ENCODE data around the gene DNAH9.
"Not testable (repeated sequence)": the region's sequence is repeated elsewhere in the genome, so short reads cannot be mapped to it uniquely, and the experiment has no call there.

Gene DNAH9

DNA sequence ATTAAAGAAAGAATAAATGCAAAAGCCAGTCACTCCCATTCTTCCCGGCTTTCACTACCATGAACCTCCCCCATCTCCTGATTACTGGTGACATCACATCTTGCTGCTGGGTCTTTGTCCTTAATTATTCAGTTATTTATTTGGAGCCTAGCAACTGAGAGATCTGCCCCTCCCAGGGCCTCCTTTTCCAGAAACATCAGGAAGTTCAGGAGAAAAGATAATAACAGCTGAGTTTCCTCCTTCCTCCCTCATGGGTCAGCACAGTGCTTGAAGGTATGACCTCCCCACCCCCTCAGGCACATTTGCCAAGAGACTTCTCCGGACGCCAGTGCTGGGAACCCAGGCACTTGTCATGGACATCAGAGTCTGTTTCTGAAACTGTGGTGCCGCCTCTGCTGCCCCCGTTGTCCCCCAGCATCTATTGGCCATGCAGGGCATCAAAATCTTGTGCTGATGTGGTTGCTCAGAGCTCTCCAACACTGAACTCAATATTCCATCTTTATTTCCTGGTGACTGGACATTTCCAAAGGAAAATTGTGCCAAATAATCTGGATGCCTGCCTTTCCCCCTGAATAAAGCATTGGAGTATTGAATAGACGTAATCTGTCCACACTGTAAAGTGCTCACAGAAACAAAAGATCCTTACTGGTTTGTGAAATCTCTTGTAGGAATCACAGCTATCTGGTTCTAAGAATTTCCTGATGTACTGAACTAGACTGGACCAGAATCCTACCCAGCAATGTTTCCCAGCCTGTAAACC is 327.2 kb downstream of the DNAH9 start:
- no peak for DNase-seq

DNA sequence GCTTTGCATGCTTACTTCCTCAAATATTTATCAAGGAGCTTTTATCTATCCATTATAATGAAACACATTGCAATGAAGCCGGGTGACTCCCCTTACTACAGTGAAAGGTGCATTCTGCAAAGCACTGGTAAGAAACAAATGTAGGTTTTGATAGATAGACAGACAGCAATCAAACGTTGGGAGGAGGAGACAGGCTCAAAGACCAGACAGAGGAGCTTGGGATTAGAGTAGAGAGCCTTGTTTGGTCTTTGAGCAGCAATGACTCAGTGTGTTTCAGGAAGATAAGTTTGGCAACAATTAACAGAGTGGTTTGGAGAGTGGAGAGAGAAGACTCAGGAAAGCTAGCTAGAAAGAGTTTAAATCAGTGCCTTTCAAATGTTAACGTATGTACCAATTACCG is 330.2 kb downstream of the DNAH9 start:
- DNase-seq = no peak

DNA sequence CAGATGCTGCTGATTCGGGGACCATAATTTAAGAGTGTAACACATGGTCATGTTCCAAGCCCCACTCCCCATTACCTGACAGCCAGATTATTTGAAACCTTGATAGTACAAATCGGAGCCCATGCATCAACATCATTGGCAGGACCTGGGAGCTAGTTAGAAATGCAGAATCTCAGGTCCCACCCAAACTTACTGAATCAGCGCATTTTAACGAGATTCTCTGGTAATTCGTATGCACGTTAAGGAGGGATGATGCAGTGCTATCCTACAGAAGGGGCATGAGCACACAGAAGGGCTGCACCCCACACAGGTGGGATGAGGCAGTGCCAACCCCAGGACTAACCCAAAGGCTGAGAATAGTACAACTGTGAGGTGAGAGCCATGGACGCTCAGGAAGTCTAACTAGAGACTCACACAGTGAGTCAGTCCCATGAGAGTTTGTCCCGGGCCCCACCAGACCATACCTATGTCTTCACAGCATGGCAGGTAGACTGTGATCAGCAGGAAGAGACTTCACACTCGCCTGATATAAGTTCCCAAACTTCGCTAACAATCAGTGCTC is 334.1 kb downstream of the DNAH9 start:
- no peak for DNase-seq

DNA sequence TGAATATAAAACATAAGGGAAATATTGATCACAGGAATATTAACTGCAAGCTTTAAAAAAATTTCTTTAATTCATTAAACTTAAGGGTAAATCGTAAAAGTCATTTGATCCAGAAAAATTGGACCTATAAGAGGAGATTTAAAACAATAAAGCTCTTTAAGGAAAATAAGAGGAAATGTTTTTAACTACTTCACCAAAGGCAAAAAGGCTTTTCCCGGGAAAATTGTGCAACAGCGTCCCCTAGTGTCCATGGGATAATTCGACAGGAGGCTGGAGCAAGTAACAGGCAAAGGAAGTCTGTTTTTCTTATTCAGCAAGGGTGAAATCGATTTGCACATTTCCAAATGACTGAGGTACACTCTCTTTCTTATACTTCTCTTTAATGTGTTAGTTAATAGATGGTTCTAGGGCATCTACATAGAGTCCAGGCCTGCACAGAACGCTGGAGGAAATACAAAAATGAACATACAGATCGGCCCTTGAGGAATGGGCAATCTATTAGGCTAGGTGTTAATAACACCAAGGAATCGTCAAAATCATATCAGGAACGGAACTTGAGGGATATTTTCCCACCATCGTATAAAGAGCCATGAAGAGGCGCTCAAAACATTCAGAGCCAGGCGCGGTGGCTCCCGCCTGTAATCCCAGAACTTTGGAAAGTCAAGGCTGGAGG is 337.6 kb downstream of the DNAH9 start:
- DNase-seq = peak in 1 of 2 donors; percentile 36

DNA sequence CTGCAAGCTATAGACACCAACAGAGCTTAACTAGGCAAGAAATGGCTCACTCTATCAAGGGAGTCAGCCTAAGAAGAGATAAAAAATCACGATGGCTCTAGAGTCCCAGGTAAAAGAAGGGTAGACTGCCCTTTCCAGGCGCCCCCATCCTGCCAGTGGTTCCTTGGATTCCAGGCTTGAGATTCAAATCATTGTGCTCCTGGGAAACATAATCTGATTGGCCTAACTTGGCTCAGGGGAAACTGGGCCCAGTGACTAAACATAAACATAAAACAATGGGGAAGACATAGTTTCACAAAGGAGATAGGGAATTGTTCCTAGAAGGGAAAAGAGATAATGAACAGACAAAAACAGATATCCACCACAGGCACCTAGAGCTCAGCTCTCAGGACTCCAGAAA is 342.6 kb downstream of the DNAH9 start:
- DNase-seq = no peak

DNA sequence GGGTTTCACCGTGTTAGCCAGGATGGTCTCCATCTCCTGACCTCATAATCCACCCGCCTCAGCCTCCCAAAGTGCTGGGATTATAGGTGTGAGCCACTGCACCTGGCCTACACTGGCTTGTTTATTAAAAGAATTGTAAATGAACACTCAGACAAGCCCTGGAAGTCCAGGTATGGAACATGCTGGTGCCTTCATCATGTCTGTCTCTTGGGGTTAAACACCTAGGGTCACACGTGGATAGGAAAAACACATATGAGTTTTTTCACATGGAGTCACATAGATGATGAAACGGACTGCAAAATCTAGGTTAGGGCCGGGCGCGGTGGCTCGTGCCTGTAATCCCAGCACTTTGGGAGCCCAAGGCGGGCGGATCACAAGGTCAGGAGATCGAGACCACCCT is 344.8 kb downstream of the DNAH9 start:
- DNase-seq = not testable (repeated sequence)

DNA sequence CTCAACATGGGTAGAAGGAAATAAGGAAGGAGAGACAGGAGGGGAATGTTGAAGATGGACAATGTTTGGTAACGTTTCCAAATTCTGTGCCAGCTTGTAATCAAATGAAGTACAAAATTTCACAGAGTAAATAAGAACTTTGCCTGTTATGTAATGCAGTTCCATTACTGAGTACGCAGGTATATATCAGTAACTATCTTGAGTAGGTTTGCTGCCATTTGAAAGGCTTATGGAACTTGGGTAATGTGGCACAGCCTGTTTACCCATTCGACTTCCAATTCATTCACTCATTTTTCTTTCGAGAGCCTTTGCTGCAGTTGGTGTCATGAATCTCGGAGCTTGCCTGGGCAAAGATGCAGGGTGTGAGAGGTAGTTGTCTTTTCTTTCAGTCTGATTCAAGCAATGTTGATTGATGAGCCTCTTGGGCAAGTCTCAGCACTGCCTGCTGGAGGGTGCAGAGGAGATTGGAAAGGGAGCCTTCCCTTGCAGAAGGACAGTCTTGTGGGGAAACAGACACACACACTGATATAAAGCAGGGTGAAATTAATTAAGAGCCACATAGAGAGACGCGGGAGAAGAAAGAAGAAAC is 345.6 kb downstream of the DNAH9 start:
- DNase-seq = no peak

DNA sequence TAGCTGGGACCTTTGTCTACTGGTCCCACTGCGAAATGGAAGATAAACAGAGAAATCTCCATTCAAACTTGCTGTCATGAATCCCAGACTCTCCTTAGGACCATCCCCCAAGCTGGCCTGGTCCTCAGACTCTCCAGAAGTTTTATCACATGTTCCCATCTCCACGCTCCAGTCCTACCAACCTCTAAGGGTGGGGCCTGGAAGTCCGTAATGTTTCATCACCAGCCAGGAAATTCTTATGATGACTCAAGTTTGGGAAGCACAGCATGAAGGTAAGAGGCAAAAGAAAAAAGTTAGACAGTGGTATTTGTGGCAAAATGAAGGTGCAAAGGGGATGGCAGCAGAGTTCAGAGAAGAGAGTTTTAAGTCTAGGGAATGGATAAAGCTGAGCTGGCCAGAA is 346.3 kb downstream of the DNAH9 start:
- DNase-seq = no peak

DNA sequence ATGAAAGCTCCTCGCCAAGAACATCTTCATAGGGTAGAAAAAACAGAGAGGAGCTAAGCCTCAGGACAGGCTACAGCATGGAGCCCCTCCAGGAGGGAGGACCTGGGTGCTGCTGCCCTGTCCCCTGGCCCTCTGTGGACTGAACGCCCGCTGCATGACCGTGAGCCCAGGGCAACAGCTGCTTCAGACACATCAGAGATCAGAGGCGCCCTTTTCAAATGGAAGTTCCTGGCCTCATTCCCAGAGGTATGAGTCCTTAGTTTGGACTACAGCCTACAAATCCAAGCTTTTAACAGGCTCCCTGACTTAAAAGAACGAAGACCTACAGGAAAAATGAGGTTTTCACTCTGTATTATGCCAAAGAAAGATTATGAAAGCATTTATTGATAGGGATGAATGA is 350.5 kb downstream of the DNAH9 start:
- no peak for DNase-seq

DNA sequence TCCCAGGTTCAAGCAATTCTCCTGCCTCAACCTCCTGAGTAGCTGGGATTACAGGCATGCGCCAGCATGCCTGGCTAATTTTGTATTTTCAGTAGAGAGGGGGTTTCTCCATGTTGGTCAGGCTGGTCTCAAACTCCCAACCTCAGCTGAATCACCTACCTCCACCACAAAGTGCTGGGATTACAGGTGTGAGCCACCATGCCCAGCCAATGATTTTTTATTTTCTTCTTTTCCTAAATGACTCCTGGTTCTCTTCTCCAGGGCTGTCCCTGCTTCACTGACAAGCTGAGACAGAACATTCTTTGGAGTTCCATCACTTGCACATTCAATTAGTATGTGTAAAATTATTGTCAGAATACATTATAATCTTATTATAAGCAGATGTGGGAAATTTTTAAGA is 351.3 kb downstream of the DNAH9 start:
- DNase-seq = not testable (repeated sequence)

DNA sequence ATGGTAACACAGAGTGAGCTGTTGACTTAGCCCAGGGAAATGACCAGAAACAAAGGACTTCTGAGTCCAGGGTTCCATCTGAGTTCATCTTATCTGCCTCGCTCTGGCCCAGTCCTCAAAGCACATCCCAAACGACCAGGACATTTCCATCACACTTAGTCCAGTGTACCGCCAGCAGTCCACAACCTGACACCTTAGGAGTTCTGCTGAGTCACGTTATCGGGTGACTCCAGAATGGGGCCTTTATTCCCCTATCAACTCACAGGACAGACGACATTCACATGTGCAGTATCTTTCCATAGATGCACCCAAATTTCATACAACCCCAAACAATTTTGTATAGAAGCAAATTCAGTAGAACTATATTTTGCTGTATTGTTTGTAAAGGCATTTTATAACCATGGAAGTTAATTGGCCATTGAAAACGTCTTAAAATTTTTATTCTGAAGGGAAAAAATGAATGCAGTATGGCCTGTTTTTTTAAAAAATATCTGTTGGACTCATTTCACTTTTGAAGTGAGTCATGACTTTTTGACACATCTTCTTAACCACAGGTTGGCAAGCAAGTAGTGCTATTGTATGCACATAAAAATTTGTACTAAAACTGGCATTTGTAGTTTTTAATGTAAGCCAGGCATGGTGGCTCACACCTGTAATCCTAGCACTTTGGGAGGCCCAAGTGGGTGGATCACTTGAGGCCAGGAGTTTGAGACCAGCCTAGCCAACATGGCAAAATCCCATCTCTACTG is 352.7 kb downstream of the DNAH9 start:
- DNase-seq = no peak

DNA sequence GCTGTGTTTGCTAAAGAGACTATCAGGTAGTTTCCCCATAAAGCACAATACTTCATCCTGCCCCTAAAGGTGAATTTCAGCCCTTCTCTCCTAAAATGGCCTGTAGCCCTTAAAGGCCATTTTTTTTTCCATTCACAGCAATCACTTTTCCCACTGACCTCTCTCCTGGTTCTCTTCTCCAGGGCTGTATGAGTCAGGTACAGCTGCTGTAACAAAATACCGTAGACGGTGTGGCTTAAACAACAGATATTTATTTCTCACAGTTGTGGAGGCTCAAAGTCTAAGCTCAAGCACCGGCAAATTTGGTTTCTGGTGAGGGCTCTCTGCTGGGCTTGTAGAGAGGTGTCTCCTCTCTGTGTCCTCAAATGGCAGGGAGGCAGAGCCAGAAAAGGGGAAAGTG is 354.3 kb downstream of the DNAH9 start:
- no peak for DNase-seq

DNA sequence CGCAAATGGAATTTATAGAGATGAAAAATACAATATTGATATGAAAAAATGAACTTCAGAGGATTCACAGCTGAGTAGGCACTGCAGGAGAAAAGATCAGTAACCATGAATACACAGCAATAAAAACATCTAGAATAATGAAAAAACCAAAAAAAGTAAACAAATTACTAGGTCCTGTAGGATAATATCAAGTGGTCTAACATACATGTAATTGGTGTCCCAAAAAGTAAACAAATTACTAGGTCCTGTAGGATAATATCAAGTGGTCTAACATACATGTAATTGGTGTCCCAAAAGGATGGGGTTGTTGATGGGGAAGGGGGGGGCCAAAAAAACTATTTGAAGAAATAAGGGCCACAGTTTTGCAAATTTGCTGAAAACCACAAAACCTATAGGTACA is 355.7 kb downstream of the DNAH9 start:
- no peak for DNase-seq

DNA sequence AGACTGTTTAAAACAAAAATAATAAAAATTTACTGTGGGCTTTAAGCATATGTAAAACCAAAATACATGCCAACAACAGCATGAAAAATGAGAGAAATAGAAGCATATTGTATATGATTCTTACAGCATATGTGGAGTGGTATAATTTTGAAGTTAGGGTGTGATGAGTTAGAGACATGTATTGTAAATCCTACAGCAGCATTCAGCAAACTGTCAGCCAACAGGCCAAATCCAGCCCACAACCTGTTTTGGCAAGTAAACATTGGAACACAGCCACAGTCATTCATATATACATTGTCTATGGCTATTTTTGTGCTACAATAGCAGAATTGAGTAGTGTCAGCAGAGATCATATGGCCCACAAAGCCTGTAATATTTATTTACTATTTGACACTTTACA is 356.7 kb downstream of the DNAH9 start:
- no peak for DNase-seq

DNA sequence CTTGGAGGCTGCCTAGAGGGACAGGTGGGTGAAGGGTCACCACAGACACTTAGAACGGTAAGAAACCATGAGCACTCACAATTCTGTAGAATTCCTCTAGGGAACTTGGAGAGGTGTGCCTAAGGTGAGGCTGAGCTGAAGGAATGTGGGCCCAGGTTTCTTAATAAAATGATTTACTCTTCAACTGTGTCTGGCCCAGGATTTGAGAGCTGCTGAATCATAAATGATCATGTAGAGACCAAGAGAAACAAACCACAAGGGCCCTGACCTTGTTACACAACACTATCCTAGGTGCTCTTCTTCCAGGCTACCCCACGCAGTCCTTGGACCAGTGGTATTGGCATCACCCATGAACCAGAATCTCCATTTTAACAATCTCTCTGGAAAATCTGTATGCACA is 371.3 kb downstream of the DNAH9 start:
- DNase-seq = no peak

DNA sequence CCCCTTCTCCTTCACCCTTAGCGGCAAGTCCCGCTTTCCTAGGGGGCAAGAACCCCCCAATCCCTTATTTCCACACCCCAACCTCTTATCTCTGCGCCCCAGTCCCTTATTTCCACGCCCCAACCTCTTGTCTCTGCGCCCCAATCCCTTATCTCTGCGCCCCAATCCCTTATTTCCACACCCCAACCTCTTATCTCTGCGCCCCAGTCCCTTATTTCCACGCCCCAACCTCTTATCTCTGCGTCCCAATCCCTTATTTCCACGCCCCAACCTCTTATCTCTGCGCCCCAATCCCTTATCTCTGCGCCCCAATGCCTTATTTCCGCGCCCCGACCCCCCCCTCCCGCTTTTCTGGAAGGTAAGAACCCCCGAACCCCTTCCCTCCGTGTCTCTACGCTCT is 374.5 kb downstream of the DNAH9 start:
- not testable (repeated sequence) for DNase-seq

DNA sequence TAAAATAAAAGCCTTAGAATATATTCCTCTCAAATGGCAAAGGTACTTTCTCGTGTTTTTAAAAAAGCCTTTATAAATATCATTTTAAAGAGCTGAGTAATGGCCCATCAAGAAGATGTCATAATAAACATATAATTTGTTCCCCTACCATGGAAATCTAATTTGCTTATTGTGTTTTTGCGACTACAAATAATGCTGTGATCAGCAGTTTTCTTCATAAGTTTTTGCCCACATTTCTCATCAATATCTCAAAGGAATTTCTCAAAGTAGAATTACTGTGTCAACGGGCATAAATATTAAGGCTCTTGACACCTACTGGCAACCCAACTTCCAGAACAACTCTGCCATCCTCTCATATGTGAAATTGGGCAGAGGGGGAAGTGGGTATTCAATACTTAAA is 381.5 kb downstream of the DNAH9 start:
- DNase-seq = no peak

DNA sequence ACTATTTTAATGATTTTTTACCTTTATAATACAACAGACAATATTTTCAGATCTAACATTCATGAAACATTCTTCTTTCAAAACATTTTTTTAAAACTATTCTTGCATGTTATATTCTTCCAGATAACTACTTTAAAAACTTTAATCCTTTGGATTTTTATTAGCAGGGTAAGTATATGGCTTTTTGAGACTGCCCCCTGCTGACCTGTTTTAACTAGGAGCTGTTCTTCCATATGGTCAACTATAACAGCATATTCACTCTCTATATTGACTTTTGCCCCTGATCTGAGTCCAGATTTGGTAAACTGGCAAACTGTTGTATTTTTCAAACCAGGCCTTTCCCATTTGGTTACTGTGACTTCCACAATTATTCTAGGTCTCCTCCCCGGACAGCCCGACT is 382.5 kb downstream of the DNAH9 start:
- DNase-seq = no peak

DNA sequence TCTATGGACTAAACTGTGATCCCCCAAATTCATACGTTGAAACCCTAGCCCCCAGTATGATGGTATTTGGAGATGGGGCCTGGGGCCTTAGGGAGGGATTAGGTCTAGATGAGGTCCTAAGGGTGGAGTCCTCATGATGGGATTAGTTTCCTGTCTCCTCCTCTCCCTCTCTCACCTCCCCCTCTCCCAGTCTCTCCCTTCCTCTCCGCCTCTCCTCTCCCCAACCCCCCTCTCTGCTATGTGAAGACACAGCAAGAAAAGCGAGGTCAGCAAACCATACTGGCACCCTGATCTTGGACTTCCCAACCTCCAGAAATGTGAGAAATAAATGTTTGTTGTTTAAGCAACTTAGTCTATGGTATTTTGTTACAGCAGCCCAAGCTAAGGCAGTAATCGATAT is 383.6 kb downstream of the DNAH9 start:
- DNase-seq = no peak

DNA sequence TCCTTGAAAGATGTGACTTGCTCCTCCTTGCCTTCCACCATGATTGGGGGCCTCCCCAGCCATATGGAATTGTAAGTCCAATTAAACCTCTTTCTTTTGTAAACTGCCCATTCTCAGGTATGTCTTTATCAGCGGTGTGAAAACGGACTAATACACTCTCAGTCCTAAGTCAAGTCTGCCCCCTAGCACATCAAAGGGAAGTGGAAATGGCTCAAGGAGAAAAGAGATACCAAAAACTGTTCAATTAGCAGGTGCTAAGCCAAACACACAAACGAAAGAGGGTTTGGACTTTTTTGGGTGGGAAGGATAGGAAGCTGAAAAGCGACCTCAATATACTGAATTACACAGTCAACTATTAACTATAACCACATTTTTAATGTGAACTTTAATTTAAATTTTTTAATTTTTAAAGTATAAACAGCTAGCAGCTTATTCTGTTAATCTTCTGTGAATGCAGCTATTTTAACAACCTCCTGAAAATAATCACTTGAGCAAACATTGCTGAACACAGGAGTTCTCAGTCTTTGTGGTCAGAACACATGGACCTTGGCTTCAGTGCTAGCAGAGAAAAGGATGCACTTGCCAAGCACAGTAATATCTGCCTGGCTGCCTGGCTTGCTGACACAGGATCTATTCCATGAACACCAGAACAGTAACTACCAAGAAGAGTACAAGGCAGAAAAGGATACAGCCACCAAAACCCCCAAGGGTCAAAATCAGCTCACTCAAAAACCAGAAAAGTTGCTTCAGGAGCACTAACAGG is 388.1 kb downstream of the DNAH9 start:
- no peak for DNase-seq

DNA sequence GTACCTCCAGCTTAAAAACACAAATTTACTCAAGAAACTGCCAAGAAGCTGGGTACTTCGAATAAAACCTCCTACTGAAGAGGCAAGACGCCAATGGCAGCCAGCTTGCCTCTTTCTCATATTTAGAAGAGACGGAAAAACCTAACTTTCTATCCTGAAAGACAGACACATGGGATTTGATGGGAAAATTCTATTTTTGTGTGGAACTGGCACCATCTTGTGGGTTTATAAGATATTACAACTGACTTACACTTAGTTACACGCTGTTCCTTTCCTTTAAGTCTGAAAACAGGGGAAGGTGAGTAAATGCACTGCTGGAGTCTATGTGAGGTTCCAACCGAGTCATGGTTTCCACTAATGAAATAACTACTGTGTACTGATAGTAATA is 388.7 kb downstream of the DNAH9 start:
- no peak for DNase-seq

DNA sequence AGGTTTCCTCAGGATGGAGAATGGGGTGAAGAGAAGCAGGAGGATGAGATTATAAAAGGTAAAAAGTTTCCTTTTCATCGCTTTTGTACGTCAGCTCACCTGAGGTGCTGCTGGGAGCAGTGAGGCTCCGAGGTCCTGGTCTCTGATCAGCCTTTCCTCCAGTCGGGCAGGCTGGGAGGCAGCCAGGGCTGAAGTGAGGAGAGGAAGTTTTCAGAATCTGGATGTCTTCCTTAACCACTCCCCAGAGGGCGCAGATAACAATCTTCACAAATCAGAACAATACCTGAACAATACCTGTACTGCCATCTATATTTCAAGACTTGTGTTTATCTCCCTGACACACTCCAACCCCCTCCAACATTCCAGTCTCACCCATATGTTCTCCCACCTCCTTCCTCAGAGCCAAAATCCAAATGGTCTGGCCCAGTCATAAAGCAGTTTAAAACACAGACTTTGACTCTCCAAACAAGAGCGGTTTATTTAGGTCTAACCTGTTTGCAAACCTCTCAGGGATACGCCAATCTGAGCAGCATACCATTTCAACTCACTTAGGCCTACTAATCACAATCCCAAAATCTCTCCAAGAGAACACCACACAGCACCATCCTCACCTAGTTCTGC is 392.2 kb downstream of the DNAH9 start:
- DNase-seq = no peak

Data from stimulated activated CD4-positive, alpha-beta T cell treated with anti-CD3 and anti-CD28 coated beads, Interleukin-2, amount 100 ng/mL, for 24 hours (primary cell).